Fibroblast of villous mesenchyme (primary cell): ENCODE measurements around the gene PLBD1. TPM values are rescaled to one million over a fixed set of nuclear protein-coding genes. Genes with fewer than 3 reads are reported as not detected.

ENCODE experiments used
- DNase-seq: peaks from one replicate; pipeline ENCODE4 v3.0.0-alpha.2; 2010; ENCODE audit warnings: low read depth
- H3K4me3 ChIP-seq: 2 replicates; pipeline ENCODE4 v1.5.1; 2011; ENCODE audit warnings: low read depth, mild to moderate bottlenecking, low read length
- CTCF ChIP-seq: IDR thresholded peaks from 2 replicates; pipeline ENCODE4 v1.5.1; 2012; ENCODE audit warnings: low read depth, mild to moderate bottlenecking, low read length; ENCODE audit not compliant: insufficient read depth
- total RNA-seq: library from RNA; depleted of rRNA; stranded (reverse); fragments of >200 nt; gene quantifications from 2 replicates; pipeline ENCODE4 v1.2.3, GENCODE V29; 2012

PLBD1 gene
- total RNA-seq, 1 donor = 18.1 TPM

DNA sequence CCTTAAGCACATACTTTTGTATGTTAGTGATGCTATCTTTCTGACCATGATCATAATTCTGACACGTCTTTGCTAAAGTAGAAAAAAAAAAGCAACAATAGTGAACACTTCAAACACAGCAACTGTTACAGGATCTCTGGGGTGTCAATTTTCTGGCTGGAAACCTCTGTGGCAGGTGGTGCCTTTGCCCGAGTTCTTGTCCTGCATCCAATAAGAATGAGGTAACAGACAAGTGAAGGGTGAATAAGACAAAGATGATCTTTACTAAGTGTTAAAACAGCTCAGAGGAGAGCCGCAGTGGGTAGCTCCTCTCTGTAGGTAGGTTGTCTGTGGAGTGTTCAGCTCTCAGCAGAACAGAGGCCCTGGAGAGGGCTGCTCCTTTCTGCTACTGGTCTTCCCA, 20.9 kb upstream of the PLBD1 start:
- no peak for TF ChIP-seq CTCF
- H3K4me3 ChIP-seq = no peak overlapping the region
- DNase-seq = no peak

GRCh38 chr12:14578646-14579045, 11.0 kb upstream of the PLBD1 start:
- H3K4me3 ChIP-seq = no peak overlapping the region
- no peak for TF ChIP-seq CTCF
- no peak for DNase-seq

GRCh38 chr12:14577344-14577743, 9.7 kb upstream of the PLBD1 start:
- no peak for TF ChIP-seq CTCF
- H3K4me3 ChIP-seq = no peak overlapping the region
- DNase-seq = peak; percentile 18

GRCh38 chr12:14576896-14577295, 9.2 kb upstream of the PLBD1 start:
- H3K4me3 ChIP-seq = no peak overlapping the region
- no peak for DNase-seq
- TF ChIP-seq CTCF = no peak

GRCh38 chr12:14575585-14575984, 7.9 kb upstream of the PLBD1 start:
- TF ChIP-seq CTCF = no peak
- H3K4me3 ChIP-seq = no peak overlapping the region
- no peak for DNase-seq

DNA sequence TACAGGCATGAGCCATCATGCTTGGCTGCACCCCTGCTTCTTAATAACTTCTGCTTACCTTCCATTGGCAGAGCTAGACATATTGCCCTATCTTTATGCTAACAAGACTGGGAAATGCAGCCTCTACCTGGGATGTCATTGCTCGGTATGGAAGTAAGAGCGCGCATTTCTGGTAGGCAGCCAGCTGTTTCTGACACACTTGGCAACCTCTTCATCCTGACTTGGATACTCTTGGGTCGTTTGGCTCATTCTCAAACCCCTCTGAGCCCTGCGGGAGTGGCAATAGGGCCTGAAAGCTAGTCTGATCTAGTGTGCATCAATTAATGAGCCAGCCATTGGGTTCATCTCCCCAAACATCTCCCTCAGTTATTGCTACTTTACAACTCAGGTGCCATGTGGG, 5.4 kb upstream of the PLBD1 start:
- H3K4me3 ChIP-seq = no peak overlapping the region
- TF ChIP-seq CTCF = no peak
- DNase-seq = no peak

DNA sequence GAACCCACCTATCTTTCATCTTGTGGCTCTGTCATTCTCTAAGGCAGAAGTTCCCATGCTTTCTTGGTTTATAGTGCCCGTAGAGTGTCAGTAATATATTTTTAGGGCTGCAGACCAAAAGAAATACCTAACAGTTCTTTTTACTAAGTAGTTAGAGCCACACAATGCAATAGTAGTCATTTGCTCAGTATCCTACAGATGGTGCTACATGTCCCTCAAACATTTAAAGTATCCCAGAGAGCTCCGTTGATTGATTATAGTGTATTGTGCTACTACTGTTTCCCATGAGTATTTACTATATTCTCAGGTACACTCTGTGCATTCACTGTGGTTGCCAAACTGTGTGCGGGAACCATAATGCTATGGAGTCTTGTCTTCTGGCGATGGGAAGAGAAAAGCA, 4.7 kb upstream of the PLBD1 start:
- DNase-seq = no peak
- no peak for TF ChIP-seq CTCF
- H3K4me3 ChIP-seq = no peak overlapping the region
